ENCODE data around the gene DGKB. TPM values are rescaled to one million over a fixed set of nuclear protein-coding genes. Genes with fewer than 3 reads are reported as not detected.

Gene DGKB
- total RNA-seq, 1 donor from 2014 or later = 0.35 TPM

DNA sequence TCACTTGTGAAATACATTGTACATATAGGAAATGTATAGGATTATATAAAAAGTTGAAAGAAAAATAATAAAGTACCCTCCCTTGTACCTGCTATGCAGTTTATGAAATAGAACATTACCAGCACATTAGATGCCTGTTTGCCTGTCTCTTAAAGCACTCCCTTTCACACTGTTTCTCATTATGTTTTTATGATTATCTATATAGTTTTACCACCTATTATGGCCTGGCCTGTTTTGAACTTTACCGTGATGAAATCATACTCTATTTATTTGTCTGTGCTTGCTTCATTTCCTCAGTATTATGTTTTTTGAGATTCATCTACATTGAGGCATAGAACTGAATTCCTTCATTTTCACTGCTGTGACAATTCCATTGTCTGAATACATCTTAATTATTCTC lies 41.1 kb downstream of the DGKB start:
- no peak for DNase-seq (ENCODE audit: low spot score)

DNA sequence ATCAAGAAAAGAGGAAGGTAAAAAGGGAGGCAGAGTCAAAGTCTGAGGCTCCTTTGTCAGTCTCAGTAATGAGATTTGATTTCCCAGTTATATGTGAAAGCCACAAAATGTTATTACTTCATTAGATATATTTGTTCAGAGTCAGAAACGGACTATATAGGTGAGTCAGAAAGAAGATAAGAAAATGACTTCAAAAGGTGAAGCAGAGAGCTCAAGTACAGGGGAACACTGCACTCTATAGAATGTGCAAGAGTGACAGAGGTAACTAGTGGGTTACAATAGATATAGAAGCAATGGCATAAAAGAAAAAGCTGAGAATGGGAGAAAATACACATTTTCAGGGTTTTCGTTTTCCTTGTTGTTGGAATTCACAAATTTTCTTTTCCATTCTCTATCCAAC lies 43.3 kb downstream of the DGKB start:
- no peak for DNase-seq (ENCODE audit: low spot score)

DNA sequence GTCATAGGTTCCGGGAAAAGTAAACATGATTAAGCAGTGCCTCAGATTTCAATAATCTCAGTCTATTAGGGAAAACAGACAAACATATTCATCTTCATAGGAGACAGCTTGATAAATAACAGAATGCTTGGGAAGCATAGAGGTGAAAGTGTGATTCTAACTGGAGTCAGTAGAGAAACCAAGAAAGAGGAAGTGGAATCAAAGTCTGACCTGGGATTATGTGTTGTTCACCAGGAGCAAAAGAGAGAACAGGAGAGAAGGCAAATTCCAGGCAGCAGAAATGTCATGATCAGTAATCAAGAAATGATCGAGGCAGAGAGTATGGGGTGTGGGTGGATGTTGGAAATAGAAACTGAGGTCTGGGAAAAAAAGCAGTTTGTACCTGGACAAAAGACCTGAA lies 43.7 kb downstream of the DGKB start:
- no peak for DNase-seq (ENCODE audit: low spot score)

DNA sequence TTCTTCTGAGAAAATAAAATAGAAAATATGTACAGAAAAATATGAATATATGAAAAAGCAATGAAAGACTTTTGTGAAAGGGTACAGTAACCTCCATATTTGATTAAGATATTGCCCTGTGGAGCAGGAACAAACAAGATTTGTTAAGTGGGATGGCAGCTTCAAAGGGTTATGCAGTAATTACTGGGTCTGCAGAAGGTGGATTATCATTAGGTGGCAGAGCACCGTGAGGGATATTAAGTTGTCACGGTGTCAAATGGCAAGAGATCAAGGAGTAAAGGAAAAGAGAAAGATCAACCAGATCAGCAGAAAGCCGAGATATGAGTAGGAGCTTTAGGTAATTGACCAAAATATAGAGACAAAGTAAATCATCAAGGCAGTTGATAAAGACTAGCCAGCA lies 44.1 kb downstream of the DGKB start:
- no peak for DNase-seq (ENCODE audit: low spot score)

DNA sequence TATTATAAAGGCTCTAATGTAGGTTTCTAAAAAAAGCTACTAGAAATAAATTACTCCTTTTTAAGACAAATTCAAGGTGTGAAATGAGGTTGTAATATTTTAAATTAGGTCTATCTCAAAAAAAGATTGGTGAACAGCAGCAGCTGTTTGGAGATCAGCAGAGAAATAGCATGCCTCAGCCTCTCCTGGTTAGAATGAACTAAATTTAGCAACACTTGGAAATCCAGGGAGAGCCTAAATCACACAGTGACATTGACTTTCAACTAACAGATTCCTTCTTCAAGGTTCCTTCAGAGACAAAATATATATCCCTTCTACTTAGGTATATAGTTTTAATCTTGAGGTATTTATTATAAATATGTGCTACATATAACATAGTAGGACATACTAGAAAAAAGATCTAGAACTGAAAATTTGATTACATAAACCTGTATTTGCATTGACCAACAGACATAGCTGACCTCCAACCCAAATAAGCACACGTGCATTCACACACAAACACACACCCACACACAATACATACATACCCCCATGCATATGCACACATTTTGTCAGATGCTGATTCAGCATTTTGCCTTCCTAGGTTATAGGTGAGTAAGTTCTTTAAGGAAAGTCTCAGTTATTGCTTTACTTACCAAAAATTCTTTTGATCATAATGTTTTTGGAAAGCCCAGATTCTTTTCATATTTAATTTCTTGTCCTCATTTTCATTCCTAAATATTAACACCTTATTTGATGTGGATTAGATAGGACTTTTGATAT lies 47.3 kb downstream of the DGKB start:
- DNase-seq (ENCODE audit: low spot score) = no peak

DNA sequence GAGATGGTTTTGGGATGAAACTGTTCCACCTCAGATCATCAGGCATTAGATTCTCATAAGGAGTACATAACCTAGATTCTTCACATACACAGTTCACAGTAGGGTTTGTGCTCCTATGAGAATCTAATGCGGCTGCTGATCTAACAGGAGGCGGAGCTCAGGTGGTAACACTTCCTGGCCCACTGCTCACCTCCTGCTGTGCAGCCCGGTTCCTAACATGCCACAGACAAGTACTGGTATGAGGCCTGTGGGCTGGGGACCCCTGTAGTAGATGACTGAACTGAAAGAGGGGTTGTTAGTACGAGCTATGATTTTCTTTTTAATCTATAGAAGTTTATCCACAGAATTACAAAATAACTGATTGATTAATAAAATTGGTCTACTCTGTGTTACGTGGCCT lies 48.1 kb downstream of the DGKB start:
- no peak for DNase-seq (ENCODE audit: low spot score)

DNA sequence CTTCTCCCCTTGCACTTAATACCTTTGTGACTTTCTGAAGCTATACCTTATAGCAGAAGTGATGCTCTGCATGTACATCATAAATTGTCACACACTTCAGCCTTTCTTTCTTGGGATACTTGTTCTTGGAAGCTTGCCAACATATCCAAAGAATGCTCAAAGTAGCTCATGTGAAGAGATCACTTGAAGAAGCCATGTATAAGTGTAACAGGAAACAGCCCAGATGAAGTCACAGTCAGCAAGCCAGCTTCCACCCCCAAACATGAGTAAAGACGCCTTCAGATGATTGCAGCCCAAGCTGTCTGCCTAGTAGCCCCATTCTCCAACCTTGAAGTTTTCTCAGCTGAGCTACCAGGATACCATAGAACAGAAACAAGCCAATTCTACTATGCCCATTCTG lies 50.9 kb downstream of the DGKB start:
- no peak for DNase-seq (ENCODE audit: low spot score)

DNA sequence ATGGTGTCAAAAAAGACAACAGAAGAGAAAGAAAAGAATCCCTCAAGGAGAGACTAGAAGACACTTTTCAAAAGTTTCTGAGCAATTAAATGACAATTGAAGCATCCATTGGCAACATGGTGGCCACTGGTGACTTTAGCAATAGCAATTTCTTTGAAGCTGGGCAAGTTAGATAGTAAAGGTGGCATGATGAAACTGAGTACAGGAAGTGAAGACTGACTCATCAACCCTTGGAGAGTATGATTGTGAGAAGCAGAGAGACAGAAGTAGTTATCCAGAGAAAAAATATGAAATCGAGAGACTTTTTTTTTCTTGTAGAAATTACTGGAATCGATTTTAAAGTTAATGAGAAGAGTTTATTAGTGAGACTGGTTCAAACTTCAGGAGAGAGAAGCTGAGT lies 52.5 kb downstream of the DGKB start:
- DNase-seq (ENCODE audit: low spot score) = no peak

DNA sequence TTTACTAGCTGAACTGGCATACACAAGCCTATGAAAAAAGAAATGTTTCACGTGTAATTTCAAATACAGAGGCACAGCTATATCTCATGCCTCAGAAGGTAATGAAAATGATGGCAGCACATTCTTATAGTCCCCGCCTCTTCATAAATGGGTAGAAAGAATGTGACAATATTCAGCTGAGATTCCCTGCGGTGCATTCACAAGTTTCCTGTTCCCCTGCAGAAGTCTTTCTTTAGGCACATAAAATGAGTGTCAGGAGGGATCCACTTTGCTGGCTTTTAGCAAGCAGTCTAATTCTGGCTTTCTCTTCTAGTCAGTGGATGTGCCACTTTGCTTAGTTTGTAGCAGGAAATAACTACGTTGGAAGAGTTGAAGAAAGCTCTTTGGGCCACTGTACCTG lies 56.1 kb downstream of the DGKB start:
- no peak for DNase-seq (ENCODE audit: low spot score)

DNA sequence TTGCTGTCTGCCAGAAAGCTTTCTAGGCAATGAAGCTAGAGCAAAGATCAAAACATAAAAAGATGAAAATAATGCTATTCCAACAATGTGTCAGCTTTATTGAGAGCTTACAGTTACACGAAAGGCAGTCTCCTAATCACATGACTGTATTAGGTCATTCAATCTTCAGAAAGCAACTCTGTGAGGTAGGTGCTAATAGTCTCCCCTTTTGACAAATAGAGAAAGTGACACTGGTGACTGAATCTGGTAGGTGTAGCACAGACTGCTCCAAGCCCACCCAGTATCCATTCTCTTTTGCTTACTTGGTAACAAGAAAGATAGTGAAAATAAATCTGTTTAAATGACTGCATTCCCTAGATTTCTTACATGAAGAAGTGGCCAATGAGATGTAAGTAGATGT lies 58.8 kb downstream of the DGKB start:
- no peak for DNase-seq (ENCODE audit: low spot score)

DNA sequence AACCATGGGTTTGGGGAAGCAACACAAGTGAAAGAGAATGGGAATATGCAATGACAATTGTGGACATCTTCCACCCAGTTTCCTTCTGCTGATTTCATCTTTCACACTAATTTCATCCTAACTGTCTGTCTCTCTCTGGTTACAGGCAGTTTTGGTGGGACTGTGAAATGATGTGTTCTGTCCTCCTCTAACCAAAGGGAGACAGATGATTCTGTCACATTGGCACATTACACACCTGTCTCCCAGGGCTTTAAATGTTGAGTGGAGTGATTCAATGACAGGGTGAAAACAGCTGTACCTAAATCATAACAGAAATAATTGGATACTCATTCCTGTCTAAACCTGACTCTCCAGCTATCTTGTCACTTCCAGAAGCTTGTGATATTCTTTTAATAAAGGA lies 60.0 kb downstream of the DGKB start:
- DNase-seq (ENCODE audit: low spot score) = no peak

DNA sequence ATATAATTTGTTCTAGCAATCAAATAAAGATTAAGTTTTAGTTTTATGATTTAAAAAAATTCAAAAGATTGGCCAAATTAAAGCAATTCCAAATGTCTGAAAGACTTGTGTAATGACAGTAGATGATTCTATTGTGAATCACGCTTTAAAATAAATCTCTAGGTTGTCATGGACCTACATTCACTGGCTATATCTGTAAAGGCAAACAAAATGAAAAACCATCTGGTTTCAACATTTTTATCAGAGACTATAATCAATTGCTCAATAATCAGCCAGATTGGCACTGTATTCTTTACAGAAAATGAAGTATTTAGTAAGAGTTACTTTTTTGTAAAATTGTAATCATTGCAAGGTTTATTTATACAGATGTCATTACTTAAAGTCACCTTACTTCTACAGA lies 60.7 kb downstream of the DGKB start:
- no peak for DNase-seq (ENCODE audit: low spot score)

DNA sequence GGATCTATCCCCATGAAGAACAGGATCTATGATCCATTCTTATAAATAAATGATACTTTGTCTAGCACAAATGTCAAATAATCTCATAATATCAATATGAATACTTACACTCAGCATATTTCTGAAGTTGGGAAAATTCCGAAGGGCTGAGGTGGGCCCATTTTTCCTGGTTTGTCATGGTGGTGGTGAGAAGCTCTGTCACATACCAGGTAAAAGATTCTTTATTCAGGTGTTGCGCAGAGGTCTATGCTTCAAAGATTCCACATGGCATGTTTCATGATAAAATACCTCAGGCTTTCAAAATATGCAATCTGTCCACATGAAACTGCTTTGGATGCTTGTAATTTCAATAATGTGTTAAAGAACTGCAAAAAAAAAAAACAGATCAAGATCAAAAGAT lies 61.5 kb downstream of the DGKB start:
- no peak for DNase-seq (ENCODE audit: low spot score)

DNA sequence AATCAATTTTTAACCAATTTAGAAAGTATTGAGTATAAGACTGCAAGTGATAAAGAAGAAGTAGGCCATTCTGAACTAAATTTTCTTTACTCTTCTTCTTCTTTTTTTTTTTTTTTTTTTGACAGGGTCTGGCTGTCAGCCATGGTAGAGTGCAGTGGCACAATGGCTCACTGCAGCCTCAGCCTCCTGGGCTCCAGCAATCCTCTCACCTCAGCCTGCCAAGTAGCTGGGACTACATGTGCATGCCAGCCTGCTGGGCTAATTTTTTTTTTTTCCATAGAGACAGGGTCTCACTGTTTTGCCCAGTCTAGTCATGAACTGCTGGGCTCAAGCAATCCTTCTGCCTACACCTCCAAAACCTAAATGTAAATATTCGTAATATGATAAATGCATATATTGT lies 63.2 kb downstream of the DGKB start:
- no peak for DNase-seq (ENCODE audit: low spot score)

DNA sequence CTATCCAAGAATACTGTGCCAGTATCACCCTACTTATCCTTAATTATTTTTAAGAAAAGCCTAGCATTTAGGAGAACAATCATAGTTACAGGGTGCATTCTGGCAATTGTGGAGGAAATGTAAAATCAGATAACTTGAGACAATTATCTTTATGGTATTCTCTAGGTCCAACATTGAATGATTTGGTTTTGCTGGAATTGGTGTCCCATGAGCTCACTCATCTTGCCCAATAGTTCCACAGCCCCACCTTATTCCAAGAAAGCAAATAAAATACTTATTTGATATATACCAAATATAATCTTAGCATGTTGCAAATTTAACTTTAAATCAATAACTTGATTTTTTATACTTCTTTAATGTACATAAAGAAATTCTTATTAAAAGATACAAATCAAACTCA lies 65.3 kb downstream of the DGKB start:
- no peak for DNase-seq (ENCODE audit: low spot score)

DNA sequence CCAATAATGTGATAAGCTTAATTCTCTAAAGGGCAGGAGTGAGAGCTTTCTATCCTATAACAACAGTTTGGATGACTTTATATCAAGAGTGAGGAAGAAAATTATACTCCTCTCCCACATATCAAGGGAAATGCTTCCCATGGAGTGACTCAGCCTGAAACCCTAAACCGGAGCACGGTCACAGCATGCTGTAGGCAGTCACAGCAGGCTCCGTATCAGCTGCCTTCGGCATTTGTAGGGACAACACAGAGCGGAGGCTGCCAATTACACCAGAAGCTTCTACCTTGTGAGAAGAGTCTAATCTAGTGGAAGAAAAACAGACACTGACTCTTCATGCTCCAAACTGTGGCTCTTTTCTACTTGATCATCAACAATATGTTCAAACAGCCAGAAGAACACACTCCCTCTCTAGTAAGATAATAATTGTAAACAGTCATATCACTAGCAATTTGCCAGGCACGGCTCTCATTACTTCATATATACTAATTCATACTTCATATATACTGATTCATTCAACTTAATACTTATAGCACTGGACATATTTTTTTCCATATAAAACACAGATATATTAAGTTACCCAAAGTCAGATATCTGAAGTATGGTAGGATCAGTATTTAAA lies 65.9 kb downstream of the DGKB start:
- no peak for DNase-seq (ENCODE audit: low spot score)

DNA sequence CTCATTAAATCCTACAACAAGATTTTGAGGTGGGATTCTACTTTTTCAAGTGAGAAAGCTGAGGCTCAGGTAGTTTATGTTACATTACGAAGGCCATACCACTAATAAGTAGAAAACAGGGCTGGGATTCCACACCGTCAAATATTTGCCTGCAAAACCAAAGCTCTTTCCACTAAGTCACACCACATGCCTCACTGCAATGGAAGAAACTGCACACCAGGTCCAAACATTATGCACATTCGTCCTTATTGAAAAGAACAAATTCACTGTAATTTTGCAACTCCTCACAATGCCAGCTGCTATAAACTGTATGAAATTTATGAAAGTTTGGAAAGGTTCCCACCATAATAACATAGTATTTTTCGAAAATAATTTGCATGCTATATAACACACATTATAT lies 66.5 kb downstream of the DGKB start:
- DNase-seq (ENCODE audit: low spot score) = no peak

DNA sequence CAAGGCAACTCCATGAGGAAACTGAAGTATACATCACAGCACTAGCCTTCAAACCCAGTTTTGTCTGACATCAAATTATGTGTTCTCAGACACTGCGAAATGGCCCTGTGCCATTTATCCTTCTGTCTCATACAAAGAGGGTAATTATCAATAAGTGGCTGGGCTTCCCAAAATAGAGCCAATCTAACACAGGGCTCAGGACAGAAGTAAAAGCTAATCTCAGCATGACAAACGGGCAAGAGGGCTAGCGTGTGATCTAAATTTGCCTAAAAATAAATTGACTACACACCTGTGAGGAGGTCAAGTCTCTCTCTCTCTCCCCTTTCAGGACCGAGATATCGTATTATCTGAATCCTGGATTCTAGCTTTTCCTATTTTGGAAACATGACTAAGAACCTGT lies 67.2 kb downstream of the DGKB start:
- no peak for DNase-seq (ENCODE audit: low spot score)

DNA sequence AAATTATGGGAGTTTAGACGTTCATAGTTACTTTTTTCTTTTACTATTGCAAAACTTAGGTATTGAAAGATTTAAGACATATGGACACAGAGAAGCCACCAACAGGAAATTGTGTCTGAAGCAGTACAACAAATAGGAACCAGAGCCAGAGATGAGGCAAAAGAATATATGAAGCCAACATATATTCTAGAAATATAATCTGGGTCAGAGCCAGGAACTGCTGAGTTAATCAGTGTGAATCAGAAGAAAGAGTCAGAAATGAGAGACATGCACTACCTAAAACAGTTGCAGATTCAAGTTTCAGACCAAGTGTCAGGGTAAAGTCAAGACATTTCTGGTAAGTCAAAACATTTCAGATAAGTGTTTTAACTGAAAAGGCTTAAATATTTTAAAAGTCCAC lies 67.7 kb downstream of the DGKB start:
- DNase-seq (ENCODE audit: low spot score) = no peak

DNA sequence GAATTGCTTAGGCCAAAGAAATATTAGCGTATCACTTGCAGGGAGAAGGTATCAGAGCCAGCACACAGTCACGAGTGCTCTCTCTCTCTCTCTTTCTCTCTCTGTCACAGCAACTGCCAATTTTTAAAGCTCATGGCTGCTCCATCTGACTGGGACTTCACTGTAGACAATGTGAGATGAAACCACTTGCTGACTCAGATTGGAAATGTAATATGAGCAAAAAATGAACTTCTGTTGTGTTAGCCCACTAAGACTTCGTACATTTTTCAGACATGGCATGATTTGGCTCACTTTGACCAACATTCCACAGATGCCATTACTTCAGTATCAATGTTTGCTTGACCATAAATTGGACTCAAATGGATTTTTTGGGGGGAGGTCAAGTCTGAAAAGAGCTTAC lies 68.1 kb downstream of the DGKB start:
- no peak for DNase-seq (ENCODE audit: low spot score)

DNA sequence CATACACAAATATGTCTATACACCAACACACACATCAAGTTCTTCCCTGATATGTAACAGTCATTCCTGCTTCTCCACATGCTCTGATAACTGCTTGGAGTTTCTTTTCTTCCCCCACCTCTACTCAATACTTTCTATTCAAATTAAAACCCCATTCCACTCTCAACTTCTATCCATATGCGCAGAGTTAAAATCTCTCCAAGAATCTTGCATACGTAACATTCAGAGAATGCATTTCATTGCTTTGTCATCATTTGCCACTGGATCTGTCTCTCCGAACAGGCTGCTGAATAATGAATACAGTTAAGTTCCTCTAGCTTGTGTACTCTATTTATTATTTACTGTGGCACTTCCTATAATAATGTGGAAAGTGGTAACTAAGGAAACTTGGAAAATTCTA lies 68.8 kb downstream of the DGKB start:
- no peak for DNase-seq (ENCODE audit: low spot score)

DNA sequence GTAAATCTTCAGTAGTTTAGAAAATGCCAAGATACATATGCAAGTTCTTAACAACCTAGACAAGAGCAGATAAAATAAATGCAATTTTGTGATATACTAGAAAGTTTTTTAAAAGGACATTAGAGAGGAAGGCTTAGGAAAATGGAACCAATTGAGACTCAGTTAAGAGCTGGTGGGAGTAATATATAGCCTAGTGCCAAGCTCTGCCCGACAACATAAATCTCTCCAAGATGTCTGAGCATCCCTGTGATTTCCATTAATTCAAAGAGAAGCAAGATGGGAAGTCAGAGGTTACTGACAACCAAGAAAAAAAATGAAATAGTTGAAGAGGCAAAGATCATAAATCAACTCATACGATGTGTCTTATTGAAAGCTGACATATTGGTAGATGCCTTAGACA lies 74.5 kb downstream of the DGKB start:
- DNase-seq (ENCODE audit: low spot score) = no peak

DNA sequence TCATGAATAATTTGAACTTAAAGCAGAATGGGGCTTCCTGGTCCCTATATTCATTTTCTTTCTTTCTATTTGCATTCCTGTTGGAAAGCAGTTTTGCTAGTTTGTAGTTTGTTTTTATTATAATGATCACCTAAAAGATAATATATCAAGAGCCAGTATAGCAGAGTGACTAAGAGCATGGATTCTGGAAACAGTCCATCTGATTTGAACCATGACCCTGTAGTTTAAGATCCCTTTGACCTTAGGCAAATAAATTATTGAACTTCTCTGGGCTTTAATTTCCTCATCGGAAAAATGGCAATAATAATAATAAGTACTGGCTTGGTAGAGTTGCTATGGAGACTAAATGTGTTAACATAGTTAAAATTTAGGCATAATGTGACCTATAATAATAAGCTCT lies 76.1 kb downstream of the DGKB start:
- DNase-seq (ENCODE audit: low spot score) = no peak

DNA sequence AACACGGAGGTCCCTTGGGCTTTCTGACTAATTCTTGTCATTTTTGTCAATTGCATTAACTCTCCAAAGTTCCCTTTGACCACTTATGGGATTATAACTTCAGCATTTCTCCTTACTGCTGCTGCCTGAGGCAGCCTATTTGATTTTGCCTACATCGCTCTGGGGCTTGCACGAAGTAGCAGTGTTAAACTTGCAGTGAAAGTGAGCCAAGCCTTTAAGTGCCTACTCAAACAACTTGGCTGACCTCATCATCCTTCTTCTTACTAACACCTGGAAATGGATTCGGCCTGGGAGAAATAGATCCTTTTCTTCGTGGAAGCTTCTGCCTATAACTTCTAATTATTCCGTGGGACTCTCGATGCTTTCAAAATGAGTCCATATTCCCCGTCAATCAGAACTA lies 76.6 kb downstream of the DGKB start:
- DNase-seq (ENCODE audit: low spot score) = no peak

Data from mesenteric fat pad (tissue), 1 donor.